Measurements from ENCODE around the gene GSG1L. TPM values are rescaled to one million over a fixed set of nuclear protein-coding genes. Genes with fewer than 3 reads are reported as not detected.

GSG1L gene
- polyA plus RNA-seq, 3 donors = not detected

GRCh38 chr16:27756206-27756970 lies 307.1 kb downstream of the GSG1L start:
- Histone ChIP-seq H3K79me2 (ENCODE audit: insufficient read depth, low read length) (no peaks in the 10 kb centered on the region), H4K20me1 (ENCODE audit: insufficient read depth, low read length) (no peaks in the 10 kb centered on the region), H3K4me2 (replicated peaks; ENCODE audit: extremely low read depth, low read length, poor library complexity, severe bottlenecking) (peak overlapping the region; percentile 35), H3K27me3 (ENCODE audit: control insufficient read depth in 2 of 2, insufficient read depth in 2 of 2, low read length in 2 of 2) (no peaks in the 10 kb centered on the region), H3K4me1 (ENCODE audit: control insufficient read depth in 1 of 2, insufficient read depth in 2 of 2, low read length in 2 of 2) (peaks cover 37 to 39% of the 10 kb centered on the region in 2 donors), H3K27ac (ENCODE audit: low read depth in 1 of 2, low read length in 2 of 2) (peak overlapping the region in 1 of 2 donors; percentile 60), H2AFZ (ENCODE audit: insufficient read depth, low read depth, low read length, poor library complexity, severe bottlenecking) (peak overlapping the region; percentile 41), H3K9ac (ENCODE audit: insufficient read depth, low read length, poor library complexity, severe bottlenecking) (no peak overlapping the region), H3K4me3 (replicated peaks in 1 of 3; ENCODE audit: low read depth in 2 of 3, low read length in 3 of 3) (no peak overlapping the region), H3K36me3 (replicated peaks in 1 of 2; ENCODE audit: control insufficient read depth in 1 of 2, insufficient read depth in 2 of 2, low read length in 2 of 2) (peaks cover 0 to 16% of the 10 kb centered on the region in 2 donors), H3K9me3 (replicated peaks in 1 of 2; ENCODE audit: control insufficient read depth in 1 of 2, insufficient read depth in 1 of 2, low read length in 2 of 2) (no peaks in the 10 kb centered on the region)
- intact Hi-C loops (cut with micrococcal nuclease) = no loop called here
- DNase-seq = peak in 2 of 3 donors; percentile 31 to 34
- peaks cover 32 to 43% of the 10 kb centered on the region in 2 donors for H3K36me3 Mint-ChIP-seq
- peak overlapping the region; percentile 16 to 84 (median 66) for H3K27ac Mint-ChIP-seq
- H3K27me3 Mint-ChIP-seq (ENCODE audit: low read depth in 3 of 3) = peaks cover 0 to 6% (median 0%) of the 10 kb centered on the region in 3 donors
- 30% methylated on average over 5 of the region's 10 CpGs for WGBS (ENCODE audit: insufficient coverage)
- H3K4me3 Mint-ChIP-seq = peak overlapping the region in 1 of 2 donors; percentile 75
- H3K4me1 Mint-ChIP-seq = peaks cover 47% of the 10 kb centered on the region
- no peak for TF ChIP-seq CTCF (IDR thresholded peaks at IDR 0.05)
- peaks cover 0 to 2% (median 0%) of the 10 kb centered on the region in 7 donors for H3K9me3 Mint-ChIP-seq

- Mint-ChIP-seq H3K4me3 (peak overlapping the region in 1 of 2 donors; percentile 21), H3K9me3 (peaks cover 0 to 2% (median 0%) of the 10 kb centered on the region in 7 donors)
Observed at GRCh38 chr16:27754788-27755690, 308.5 kb downstream of the GSG1L start.

More at GRCh38 chr16:27754788-27755690, 308.5 kb downstream of the GSG1L start:
- no peak overlapping the region for H2AFZ ChIP-seq (ENCODE audit: insufficient read depth, low read depth, low read length, poor library complexity, severe bottlenecking)
- H3K79me2 ChIP-seq (ENCODE audit: insufficient read depth, low read length) = no peaks in the 10 kb centered on the region
- no peaks in the 10 kb centered on the region for H4K20me1 ChIP-seq (ENCODE audit: insufficient read depth, low read length)
- no peak overlapping the region for H3K4me3 ChIP-seq (replicated peaks in 1 of 3; ENCODE audit: low read depth in 2 of 3, low read length in 3 of 3)
- TF ChIP-seq CTCF (IDR thresholded peaks at IDR 0.05) = no peak
- H3K9ac ChIP-seq (ENCODE audit: insufficient read depth, low read length, poor library complexity, severe bottlenecking) = no peak overlapping the region
- H3K27ac ChIP-seq (ENCODE audit: low read depth in 1 of 2, low read length in 2 of 2) = no peak overlapping the region
- peaks cover under 1 to 14% of the 10 kb centered on the region in 2 donors for H3K36me3 ChIP-seq (replicated peaks in 1 of 2; ENCODE audit: control insufficient read depth in 1 of 2, insufficient read depth in 2 of 2, low read length in 2 of 2)
- no peak for DNase-seq
- H3K4me1 Mint-ChIP-seq = peaks cover 39% of the 10 kb centered on the region
- H3K27me3 ChIP-seq (ENCODE audit: control insufficient read depth in 2 of 2, insufficient read depth in 2 of 2, low read length in 2 of 2) = no peaks in the 10 kb centered on the region
- peaks cover 0 to 4% (median 0%) of the 10 kb centered on the region in 3 donors for H3K27me3 Mint-ChIP-seq (ENCODE audit: low read depth in 3 of 3)
- no peaks in the 10 kb centered on the region for H3K9me3 ChIP-seq (replicated peaks in 1 of 2; ENCODE audit: control insufficient read depth in 1 of 2, insufficient read depth in 1 of 2, low read length in 2 of 2)
- peaks cover 30 to 32% of the 10 kb centered on the region in 2 donors for H3K4me1 ChIP-seq (ENCODE audit: control insufficient read depth in 1 of 2, insufficient read depth in 2 of 2, low read length in 2 of 2)
- intact Hi-C loops (cut with micrococcal nuclease) = no loop called here
- peaks cover 26 to 47% of the 10 kb centered on the region in 2 donors for H3K36me3 Mint-ChIP-seq
- peak overlapping the region in 1 of 7 donors; percentile 4 for H3K27ac Mint-ChIP-seq
- WGBS (ENCODE audit: insufficient coverage) = 96% methylated on average over 6 of the region's 11 CpGs
- H3K4me2 ChIP-seq (replicated peaks; ENCODE audit: extremely low read depth, low read length, poor library complexity, severe bottlenecking) = no peak overlapping the region

Measured in CD14-positive monocyte (primary cell).